Duodenal mucosa (tissue), 2 donors: ENCODE data around the gene MYO7A.

Source experiments
- H3K27ac ChIP-seq: one replicate; pipeline ENCODE4 v1.7.0; 2013; ENCODE audit warnings: low read depth, low read length
- H3K27me3 ChIP-seq, 2 donors: one replicate each; pipeline ENCODE4 v1.7.0; 2013; ENCODE audit warnings: low read length in 2 of 2, control low read depth in 1 of 2; ENCODE audit not compliant: insufficient read depth in 2 of 2, control insufficient read depth in 1 of 2
- H3K36me3 ChIP-seq, 2 donors: one replicate each; pipeline ENCODE4 v1.7.0; 2013; ENCODE audit warnings: low read length in 2 of 2, control low read depth in 1 of 2; ENCODE audit not compliant: insufficient read depth in 2 of 2, control insufficient read depth in 1 of 2
- H3K4me1 ChIP-seq, 2 donors: one replicate each; pipeline ENCODE4 v1.7.0; 2013; ENCODE audit warnings: low read length in 2 of 2, control low read depth in 1 of 2; ENCODE audit not compliant: insufficient read depth in 2 of 2, control insufficient read depth in 1 of 2
- H3K4me3 ChIP-seq, 2 donors: one replicate each; pipeline ENCODE4 v1.7.0; 2013; ENCODE audit warnings: low read length in 2 of 2, low read depth in 1 of 2
- H3K9ac ChIP-seq, 2 donors: one replicate each; pipeline ENCODE4 v1.7.0; 2013; ENCODE audit warnings: low read length in 2 of 2, low read depth in 1 of 2
- H3K9me3 ChIP-seq, 2 donors: one replicate each; pipeline ENCODE4 v1.7.0; 2013; ENCODE audit warnings: low read length in 2 of 2, control low read depth in 1 of 2; ENCODE audit not compliant: control insufficient read depth in 1 of 2

MYO7A gene

GRCh38 chr11:77119531-77119936 lies 8.5 kb upstream of the MYO7A start:
- peaks cover 48 to 97% of the 10 kb centered on the region in 2 donors for H3K36me3 ChIP-seq
- H3K9me3 ChIP-seq, result no peaks in the 10 kb centered on the region
- no peaks in the 10 kb centered on the region for H3K4me1 ChIP-seq
- no peak overlapping the region for H3K9ac ChIP-seq
- H3K4me3 ChIP-seq, result no peak overlapping the region
- no peak overlapping the region for H3K27ac ChIP-seq
- H3K27me3 ChIP-seq, result no peaks in the 10 kb centered on the region

GRCh38 chr11:77120571-77120970 lies 7.5 kb upstream of the MYO7A start:
- Histone ChIP-seq H3K36me3 (peaks cover 44 to 93% of the 10 kb centered on the region in 2 donors), H3K27me3 (no peaks in the 10 kb centered on the region), H3K4me1 (no peaks in the 10 kb centered on the region), H3K9ac (no peak overlapping the region), H3K27ac (no peak overlapping the region), H3K4me3 (no peak overlapping the region), H3K9me3 (no peaks in the 10 kb centered on the region)

- Histone ChIP-seq H3K36me3 (peaks cover 41 to 87% of the 10 kb centered on the region in 2 donors), H3K9ac (no peak overlapping the region), H3K27ac (no peak overlapping the region), H3K4me1 (no peaks in the 10 kb centered on the region), H3K4me3 (no peak overlapping the region), H3K9me3 (no peaks in the 10 kb centered on the region), H3K27me3 (no peaks in the 10 kb centered on the region)
Measured at GRCh38 chr11:77121096-77121640, 6.9 kb upstream of the MYO7A start.

GRCh38 chr11:77121876-77122575 lies 6.0 kb upstream of the MYO7A start:
- peaks cover 41 to 78% of the 10 kb centered on the region in 2 donors for H3K36me3 ChIP-seq
- no peak overlapping the region for H3K27ac ChIP-seq
- no peaks in the 10 kb centered on the region for H3K9me3 ChIP-seq
- no peak overlapping the region for H3K9ac ChIP-seq
- H3K27me3 ChIP-seq, result no peaks in the 10 kb centered on the region
- no peak overlapping the region for H3K4me3 ChIP-seq
- peaks cover 7 to 8% of the 10 kb centered on the region in 2 donors for H3K4me1 ChIP-seq

GRCh38 chr11:77122576-77123212 lies 5.4 kb upstream of the MYO7A start:
- Histone ChIP-seq H3K36me3 (peaks cover 38 to 72% of the 10 kb centered on the region in 2 donors), H3K4me1 (peaks cover 12 to 14% of the 10 kb centered on the region in 2 donors), H3K9ac (no peak overlapping the region), H3K4me3 (no peak overlapping the region), H3K27me3 (no peaks in the 10 kb centered on the region), H3K9me3 (no peaks in the 10 kb centered on the region), H3K27ac (no peak overlapping the region)

- Histone ChIP-seq H3K27ac (no peak overlapping the region), H3K4me3 (no peak overlapping the region), H3K4me1 (peaks cover 14 to 20% of the 10 kb centered on the region in 2 donors), H3K27me3 (no peaks in the 10 kb centered on the region), H3K9ac (no peak overlapping the region), H3K36me3 (peaks cover 38 to 63% of the 10 kb centered on the region in 2 donors), H3K9me3 (no peaks in the 10 kb centered on the region)
Measured at GRCh38 chr11:77123591-77123990, 4.5 kb upstream of the MYO7A start.

- Histone ChIP-seq H3K27me3 (no peaks in the 10 kb centered on the region), H3K36me3 (peaks cover 38 to 58% of the 10 kb centered on the region in 2 donors), H3K9me3 (no peaks in the 10 kb centered on the region), H3K9ac (no peak overlapping the region), H3K27ac (no peak overlapping the region), H3K4me3 (no peak overlapping the region), H3K4me1 (peaks cover 14 to 20% of the 10 kb centered on the region in 2 donors)
Measured at GRCh38 chr11:77124041-77124440, 4.0 kb upstream of the MYO7A start.

- Histone ChIP-seq H3K36me3 (peaks cover 38 to 54% of the 10 kb centered on the region in 2 donors), H3K4me1 (peaks cover 14 to 20% of the 10 kb centered on the region in 2 donors), H3K9ac (no peak overlapping the region), H3K27ac (no peak overlapping the region), H3K9me3 (no peaks in the 10 kb centered on the region), H3K27me3 (no peaks in the 10 kb centered on the region), H3K4me3 (no peak overlapping the region)
Measured at GRCh38 chr11:77124488-77124887, 3.6 kb upstream of the MYO7A start.

GRCh38 chr11:77125191-77125590 lies 2.9 kb upstream of the MYO7A start:
- no peak overlapping the region for H3K27ac ChIP-seq
- H3K9me3 ChIP-seq, result no peaks in the 10 kb centered on the region
- no peak overlapping the region for H3K4me3 ChIP-seq
- H3K9ac ChIP-seq, result no peak overlapping the region
- peaks cover 35 to 47% of the 10 kb centered on the region in 2 donors for H3K36me3 ChIP-seq
- H3K27me3 ChIP-seq, result no peaks in the 10 kb centered on the region
- H3K4me1 ChIP-seq, result peaks cover 14 to 20% of the 10 kb centered on the region in 2 donors

GRCh38 chr11:77125695-77126094 lies 2.4 kb upstream of the MYO7A start:
- no peak overlapping the region for H3K4me3 ChIP-seq
- H3K4me1 ChIP-seq, result peaks cover 14 to 20% of the 10 kb centered on the region in 2 donors
- H3K9me3 ChIP-seq, result no peaks in the 10 kb centered on the region
- no peak overlapping the region for H3K9ac ChIP-seq
- peaks cover 30 to 42% of the 10 kb centered on the region in 2 donors for H3K36me3 ChIP-seq
- no peak overlapping the region for H3K27ac ChIP-seq
- H3K27me3 ChIP-seq, result no peaks in the 10 kb centered on the region
